Measurements from ENCODE around the gene CCDC142.

The CCDC142 gene

DNA sequence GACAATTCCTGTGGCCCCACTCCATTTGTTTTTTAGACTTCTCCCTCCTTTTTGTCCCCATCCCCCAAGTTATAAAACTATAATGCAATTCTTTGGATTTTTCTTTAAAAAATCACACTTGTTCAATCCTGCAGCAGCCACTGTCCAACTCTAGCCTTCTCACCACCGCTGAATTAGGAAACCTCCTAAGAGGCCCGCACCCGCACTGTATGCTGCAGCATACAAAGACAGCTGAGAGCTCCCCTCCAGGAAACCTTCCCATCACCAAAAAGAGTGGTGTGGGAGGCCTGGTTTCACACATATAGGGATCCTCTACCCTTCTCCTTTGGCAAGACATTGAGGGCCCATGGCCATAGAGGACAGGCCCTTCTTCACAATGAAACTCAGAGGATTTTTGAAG, 21.8 kb upstream of the CCDC142 start:
- Histone ChIP-seq H3K27ac (no peak overlapping the region), H3K27me3 (peaks cover 81% of the 10 kb centered on the region), H3K4me3 (no peak overlapping the region), H3K36me3 (peaks cover 15% of the 10 kb centered on the region), H3K4me2 (no peak overlapping the region), H3K9ac (no peak overlapping the region), H4K20me1 (peaks cover 37% of the 10 kb centered on the region), H3K4me1 (peaks cover 39% of the 10 kb centered on the region), H3K9me3 (no peaks in the 10 kb centered on the region)
- no peak for TF ChIP-seq Cebpa-rat (IDR thresholded peaks at IDR 0.05)

DNA sequence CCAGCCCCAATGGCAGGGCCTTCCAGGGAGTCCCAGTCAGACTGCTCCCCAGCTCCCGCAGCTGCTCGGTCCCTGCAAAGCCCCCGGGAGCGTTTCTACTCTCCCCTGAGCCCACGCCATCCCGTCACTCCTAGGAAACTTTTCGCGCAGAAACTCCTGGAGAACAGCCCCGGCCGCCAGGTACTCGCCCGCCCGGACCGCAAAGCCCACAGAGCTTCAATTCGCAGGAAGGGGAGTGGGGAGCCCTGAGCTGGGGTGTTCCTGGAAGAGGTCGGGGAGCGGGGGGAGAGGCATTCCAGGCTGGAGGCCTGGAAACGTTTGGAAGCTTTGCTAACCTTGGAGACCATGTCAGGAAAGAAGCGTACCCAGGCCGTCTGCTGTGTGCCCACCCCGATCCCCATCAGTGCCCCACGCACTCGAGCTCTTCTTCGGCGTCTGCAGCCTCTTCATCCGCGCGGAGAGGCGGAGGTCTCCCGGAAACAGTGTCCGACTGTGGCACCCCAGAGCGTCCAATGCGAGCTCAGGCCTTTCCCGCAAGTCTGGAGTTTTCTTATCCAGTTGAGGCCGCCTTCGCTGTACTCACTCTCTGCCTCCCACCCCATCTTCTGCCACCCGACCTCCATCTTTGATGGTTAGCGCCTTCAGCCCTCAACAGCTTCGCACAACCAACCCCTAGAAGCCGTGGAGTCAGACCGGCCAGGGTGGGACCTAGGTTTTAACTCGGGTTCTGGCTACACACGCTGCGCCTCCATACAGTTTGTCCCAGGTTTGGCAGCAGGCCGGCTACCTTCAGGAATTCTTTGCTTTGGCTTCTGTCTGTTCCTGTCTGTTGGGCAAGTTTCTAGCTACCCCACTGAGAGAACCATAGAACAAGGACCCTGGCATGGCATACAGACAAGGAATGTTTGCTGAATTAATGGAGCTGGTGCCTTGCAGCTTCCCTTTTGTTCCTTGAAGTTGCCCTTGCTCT, 21.0 kb upstream of the CCDC142 start:
- Histone ChIP-seq H3K27ac (no peak overlapping the region), H3K36me3 (peaks cover 15% of the 10 kb centered on the region), H3K9me3 (no peaks in the 10 kb centered on the region), H3K9ac (no peak overlapping the region), H4K20me1 (peaks cover 45% of the 10 kb centered on the region), H3K27me3 (peaks cover 81% of the 10 kb centered on the region), H3K4me1 (peaks cover 39% of the 10 kb centered on the region), H3K4me3 (no peak overlapping the region), H3K4me2 (no peak overlapping the region; the same call in 1 of the 2 replicates)
- no peak for TF ChIP-seq Cebpa-rat (IDR thresholded peaks at IDR 0.05)

DNA sequence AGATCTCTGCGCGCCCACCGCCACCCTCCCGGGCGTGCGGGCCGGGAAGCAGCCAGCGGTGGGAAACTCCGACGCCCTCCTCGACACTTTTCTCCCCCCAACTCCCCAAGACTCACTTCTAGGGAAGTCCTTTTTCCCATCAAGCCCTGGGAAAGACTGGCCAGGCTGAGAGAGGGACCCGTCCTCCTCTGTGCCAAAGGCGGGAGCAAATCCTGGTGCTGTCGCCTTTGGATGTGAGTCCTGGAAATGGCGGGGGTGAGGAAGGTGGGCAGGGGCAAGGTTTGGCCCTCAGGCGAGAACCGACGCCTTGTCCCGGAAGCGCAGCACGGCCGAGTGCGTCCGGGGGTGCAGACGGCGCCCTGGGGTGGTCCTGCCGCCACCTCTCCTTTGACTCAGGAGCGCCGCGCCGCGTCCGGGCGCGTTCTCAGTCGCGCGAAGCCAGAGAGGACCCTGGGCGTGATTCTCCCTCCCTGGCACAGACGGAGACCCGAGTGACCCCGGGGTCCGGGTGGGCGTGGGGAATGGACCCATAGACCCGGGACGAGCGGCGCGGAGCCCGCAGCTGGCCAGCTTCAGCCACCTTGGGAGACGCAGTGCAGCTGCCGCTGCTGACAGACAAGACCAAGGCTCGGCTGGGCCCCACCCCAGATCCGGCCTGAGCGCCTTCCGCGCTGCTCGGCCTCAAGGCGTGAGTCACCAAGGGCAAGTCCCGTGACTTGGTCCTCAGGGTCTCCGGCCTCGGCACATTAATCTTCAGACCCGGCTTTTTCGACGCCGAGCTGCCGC, 20.1 kb upstream of the CCDC142 start:
- H4K20me1 ChIP-seq = peaks cover 54% of the 10 kb centered on the region
- peaks cover 15% of the 10 kb centered on the region for H3K36me3 ChIP-seq
- peaks cover 33% of the 10 kb centered on the region for H3K4me1 ChIP-seq
- H3K9ac ChIP-seq = no peak overlapping the region
- no peaks in the 10 kb centered on the region; the same call in 1 of the 2 replicates for H3K9me3 ChIP-seq
- no peak overlapping the region for H3K4me3 ChIP-seq
- H3K27ac ChIP-seq = no peak overlapping the region
- H3K4me2 ChIP-seq = no peak overlapping the region; the same call in 1 of the 2 replicates
- no peak for TF ChIP-seq Cebpa-rat (IDR thresholded peaks at IDR 0.05)
- peaks cover 81% of the 10 kb centered on the region for H3K27me3 ChIP-seq

DNA sequence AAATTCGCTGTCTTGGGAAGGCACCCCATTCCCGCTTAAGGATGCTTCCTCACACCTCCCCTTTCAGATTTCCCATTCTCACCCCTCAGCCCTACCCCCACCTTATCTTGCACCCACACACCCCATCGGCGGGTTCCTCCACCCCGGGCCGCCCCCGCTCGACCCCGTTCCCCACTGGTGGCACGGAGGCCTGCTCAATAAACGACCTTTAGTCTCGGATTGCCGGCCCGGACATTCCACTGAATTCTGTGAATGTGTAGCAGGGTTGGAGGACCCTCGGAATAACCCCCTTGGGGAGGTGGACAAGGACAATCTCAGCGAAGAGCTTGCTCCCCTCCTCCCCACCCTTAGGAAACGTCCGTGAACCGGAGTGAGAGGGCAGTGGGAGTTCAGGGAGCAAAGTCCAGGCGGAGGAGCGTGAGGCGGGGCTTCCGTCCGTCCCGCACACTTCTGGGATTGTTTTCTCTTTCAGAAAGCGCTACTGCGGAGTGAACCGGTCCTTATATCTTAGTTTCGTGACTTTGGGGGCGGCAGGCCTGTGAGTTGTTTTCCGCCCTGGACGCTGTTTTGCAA, 19.4 kb upstream of the CCDC142 start:
- H3K9me3 ChIP-seq = no peaks in the 10 kb centered on the region; the same call in 1 of the 2 replicates
- peaks cover 15% of the 10 kb centered on the region for H3K36me3 ChIP-seq
- no peak overlapping the region for H3K4me3 ChIP-seq
- peaks cover 31% of the 10 kb centered on the region for H3K4me1 ChIP-seq
- H3K4me2 ChIP-seq = no peak overlapping the region
- H3K27ac ChIP-seq = no peak overlapping the region
- TF ChIP-seq Cebpa-rat (IDR thresholded peaks at IDR 0.05) = no peak
- H3K9ac ChIP-seq = no peak overlapping the region
- peaks cover 88% of the 10 kb centered on the region for H3K27me3 ChIP-seq
- H4K20me1 ChIP-seq = peaks cover 61% of the 10 kb centered on the region

GRCh38 chr2:74501335-74502071, 18.7 kb upstream of the CCDC142 start:
- Histone ChIP-seq H3K36me3 (peaks cover 20% of the 10 kb centered on the region), H3K9me3 (no peaks in the 10 kb centered on the region; the same call in 1 of the 2 replicates), H3K4me3 (no peak overlapping the region), H3K27ac (no peak overlapping the region), H3K4me1 (peaks cover 25% of the 10 kb centered on the region), H4K20me1 (peaks cover 68% of the 10 kb centered on the region), H3K4me2 (no peak overlapping the region), H3K9ac (no peak overlapping the region), H3K27me3 (peaks cover 95% of the 10 kb centered on the region)
- TF ChIP-seq Cebpa-rat (IDR thresholded peaks at IDR 0.05) = no peak

- TF ChIP-seq Cebpa-rat (IDR thresholded peaks at IDR 0.05) = no peak
- H3K27ac ChIP-seq = no peak overlapping the region
- H3K36me3 ChIP-seq = peaks cover 16% of the 10 kb centered on the region
- peaks cover 69% of the 10 kb centered on the region for H4K20me1 ChIP-seq
- H3K4me3 ChIP-seq = no peak overlapping the region
- no peak overlapping the region for H3K4me2 ChIP-seq
- no peak overlapping the region for H3K9ac ChIP-seq
- H3K4me1 ChIP-seq = peaks cover 16% of the 10 kb centered on the region
- H3K27me3 ChIP-seq = peaks cover 100% of the 10 kb centered on the region
- H3K9me3 ChIP-seq = no peaks in the 10 kb centered on the region; the same call in 1 of the 2 replicates
Measured at GRCh38 chr2:74500578-74500946, 17.8 kb upstream of the CCDC142 start.

- Histone ChIP-seq H3K27ac (no peak overlapping the region), H3K27me3 (peaks cover 96% of the 10 kb centered on the region), H3K9me3 (no peaks in the 10 kb centered on the region; the same call in 1 of the 2 replicates), H3K36me3 (peaks cover 14% of the 10 kb centered on the region; the same call in 1 of the 2 replicates), H3K4me1 (peaks cover 11% of the 10 kb centered on the region), H3K4me3 (no peak overlapping the region), H4K20me1 (peaks cover 64% of the 10 kb centered on the region), H3K4me2 (no peak overlapping the region), H3K9ac (no peak overlapping the region)
- TF ChIP-seq Cebpa-rat (IDR thresholded peaks at IDR 0.05) = no peak
Measured at GRCh38 chr2:74499940-74500577, 17.3 kb upstream of the CCDC142 start.

DNA sequence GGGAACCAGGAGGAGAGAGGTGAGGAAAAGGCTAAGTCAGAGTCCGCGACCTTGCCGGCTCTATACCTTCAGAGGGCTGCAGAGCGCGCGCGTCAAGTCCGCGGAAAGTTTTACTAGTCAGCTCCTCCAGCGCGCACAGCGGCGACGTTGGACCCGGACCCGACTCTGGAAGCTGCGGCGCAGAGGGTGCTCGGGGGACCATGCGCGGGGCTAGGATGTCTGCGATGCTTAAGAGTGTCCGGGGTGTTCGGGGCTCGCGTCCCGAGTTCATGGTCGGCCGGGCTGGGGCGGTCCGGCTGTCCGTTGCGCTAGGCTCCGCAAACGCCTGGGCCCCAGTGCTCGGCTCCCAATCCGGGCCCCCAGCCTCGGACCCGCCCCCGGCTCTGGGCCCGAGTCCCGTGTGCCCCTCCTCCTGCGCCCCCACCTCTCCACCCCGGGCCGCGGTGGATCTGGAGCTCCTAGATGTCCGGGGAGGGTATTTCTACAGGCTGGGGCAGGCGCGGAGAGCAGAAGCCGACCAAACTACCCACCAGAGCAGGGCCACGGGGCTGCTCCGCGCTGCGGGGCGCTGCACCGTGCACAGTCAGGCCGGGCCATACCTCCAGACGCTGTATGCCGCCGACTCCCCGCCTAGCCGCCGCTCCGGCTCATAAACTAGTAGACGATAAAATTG, 16.6 kb upstream of the CCDC142 start, which contains the start of gene LBX2:
Gene LBX2, minus strand, starts transcription at position 337 of the 673 bp plus-strand sequence. Its CDS starts 66 bp downstream, at position 271.
- peaks cover 89% of the 10 kb centered on the region for H3K27me3 ChIP-seq
- no peak within 1 kb of the TSS for H3K27ac ChIP-seq
- H3K9ac ChIP-seq = no peak within 1 kb of the TSS
- peaks cover 11% of the 10 kb centered on the region for H3K4me1 ChIP-seq
- no peaks in the 10 kb centered on the region; the same call in 1 of the 2 replicates for H3K9me3 ChIP-seq
- peaks cover 15% of the 10 kb centered on the region; the same call in 1 of the 2 replicates for H3K36me3 ChIP-seq
- no peak within 1 kb of the TSS for H3K4me3 ChIP-seq
- no peak for TF ChIP-seq Cebpa-rat (IDR thresholded peaks at IDR 0.05)
- H4K20me1 ChIP-seq = peaks cover 59% of the 10 kb centered on the region
- H3K4me2 ChIP-seq = no peak within 1 kb of the TSS
